NB4 (cell line): Measurements from ENCODE around the gene ZNF185.

ENCODE experiments used
- MYC ChIP-seq: IDR thresholded peaks from 2 replicates; pipeline ENCODE4 v1.6.1; 2011; ENCODE audit warnings: low read depth, low read length
- POLR2A ChIP-seq: IDR thresholded peaks from 2 replicates; pipeline ENCODE4 v1.6.1; 2011; ENCODE audit warnings: mild to moderate bottlenecking; ENCODE audit not compliant: insufficient read length; ENCODE audit errors: extremely low read depth
- TF ChIP-seq, protein P1 (sequence below): IDR thresholded peaks from one replicate; pipeline ENCODE4 v1.5.1; 2012; ENCODE audit warnings: low read depth, low read length
- TF ChIP-seq, protein P2 (sequence below): IDR thresholded peaks from 2 replicates; pipeline ENCODE4 v1.6.1; 2011; ENCODE audit warnings: low read depth, low read length

DNA sequence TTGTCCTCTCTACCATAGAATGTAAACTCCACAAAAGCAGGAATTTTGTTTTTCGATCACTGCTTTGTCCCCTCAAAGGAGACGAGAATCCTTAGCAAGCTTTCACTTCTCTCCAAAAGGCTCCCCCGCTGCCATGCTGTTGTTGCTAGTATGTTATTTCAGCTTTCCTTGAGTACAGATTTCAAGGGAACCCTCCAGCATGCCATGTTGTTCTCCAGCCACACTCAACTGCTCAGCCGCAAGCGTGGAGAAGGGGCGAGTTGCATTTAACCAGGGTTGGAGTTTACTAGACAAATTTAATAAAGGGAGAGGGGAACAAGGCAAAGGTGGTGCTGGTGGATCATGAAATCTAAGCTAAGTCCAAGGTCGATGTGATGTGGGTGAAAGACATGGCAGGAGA is 43.9 kb upstream of the ZNF185 start:
- TF ChIP-seq, protein P1, sequence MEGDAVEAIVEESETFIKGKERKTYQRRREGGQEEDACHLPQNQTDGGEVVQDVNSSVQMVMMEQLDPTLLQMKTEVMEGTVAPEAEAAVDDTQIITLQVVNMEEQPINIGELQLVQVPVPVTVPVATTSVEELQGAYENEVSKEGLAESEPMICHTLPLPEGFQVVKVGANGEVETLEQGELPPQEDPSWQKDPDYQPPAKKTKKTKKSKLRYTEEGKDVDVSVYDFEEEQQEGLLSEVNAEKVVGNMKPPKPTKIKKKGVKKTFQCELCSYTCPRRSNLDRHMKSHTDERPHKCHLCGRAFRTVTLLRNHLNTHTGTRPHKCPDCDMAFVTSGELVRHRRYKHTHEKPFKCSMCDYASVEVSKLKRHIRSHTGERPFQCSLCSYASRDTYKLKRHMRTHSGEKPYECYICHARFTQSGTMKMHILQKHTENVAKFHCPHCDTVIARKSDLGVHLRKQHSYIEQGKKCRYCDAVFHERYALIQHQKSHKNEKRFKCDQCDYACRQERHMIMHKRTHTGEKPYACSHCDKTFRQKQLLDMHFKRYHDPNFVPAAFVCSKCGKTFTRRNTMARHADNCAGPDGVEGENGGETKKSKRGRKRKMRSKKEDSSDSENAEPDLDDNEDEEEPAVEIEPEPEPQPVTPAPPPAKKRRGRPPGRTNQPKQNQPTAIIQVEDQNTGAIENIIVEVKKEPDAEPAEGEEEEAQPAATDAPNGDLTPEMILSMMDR: no peak
- no peak for TF ChIP-seq MYC
- no peak for TF ChIP-seq POLR2A
- TF ChIP-seq, protein P2, sequence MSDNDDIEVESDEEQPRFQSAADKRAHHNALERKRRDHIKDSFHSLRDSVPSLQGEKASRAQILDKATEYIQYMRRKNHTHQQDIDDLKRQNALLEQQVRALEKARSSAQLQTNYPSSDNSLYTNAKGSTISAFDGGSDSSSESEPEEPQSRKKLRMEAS: no peak
